GM12875 (cell line): ENCODE data around the gene RECK.

ENCODE experiments used
- H3K4me3 ChIP-seq: one replicate; pipeline ENCODE4 v1.5.1; 2011; ENCODE audit warnings: low read depth, low read length, control low read depth
- CTCF ChIP-seq: IDR thresholded peaks from 2 replicates; pipeline ENCODE4 v1.5.1; 2011; ENCODE audit warnings: low read depth, mild to moderate bottlenecking, control low read depth, inconsistent platforms, low read length, moderate library complexity, borderline replicate concordance; ENCODE audit not compliant: insufficient read depth

Gene RECK

GRCh38 chr9:36121971-36122370 is 85.3 kb downstream of the RECK start:
- no peak overlapping the region for H3K4me3 ChIP-seq
- no peak for TF ChIP-seq CTCF

GRCh38 chr9:36123515-36123914 is 86.8 kb downstream of the RECK start:
- no peak for TF ChIP-seq CTCF
- no peak overlapping the region for H3K4me3 ChIP-seq

GRCh38 chr9:36125062-36125855 is 88.5 kb downstream of the RECK start:
- TF ChIP-seq CTCF = no peak
- no peak overlapping the region for H3K4me3 ChIP-seq

- TF ChIP-seq CTCF = no peak
- no peak overlapping the region for H3K4me3 ChIP-seq
Measured at GRCh38 chr9:36126016-36126730, 89.5 kb downstream of the RECK start.

- H3K4me3 ChIP-seq = no peak overlapping the region
- no peak for TF ChIP-seq CTCF
Measured at GRCh38 chr9:36127652-36128244, 91.0 kb downstream of the RECK start.

GRCh38 chr9:36128349-36128748 is 91.6 kb downstream of the RECK start:
- no peak overlapping the region for H3K4me3 ChIP-seq
- TF ChIP-seq CTCF = no peak
